ENCODE results near the gene C16orf92. TPM values are rescaled to one million over a fixed set of nuclear protein-coding genes. Genes with fewer than 3 reads are reported as not detected.

Gene C16orf92
- total and polyA plus RNA-seq, 2 of the 13 experiments (the other 11 are each of a cell fraction or from before 2014, with no cell fraction given): not detected

DNA sequence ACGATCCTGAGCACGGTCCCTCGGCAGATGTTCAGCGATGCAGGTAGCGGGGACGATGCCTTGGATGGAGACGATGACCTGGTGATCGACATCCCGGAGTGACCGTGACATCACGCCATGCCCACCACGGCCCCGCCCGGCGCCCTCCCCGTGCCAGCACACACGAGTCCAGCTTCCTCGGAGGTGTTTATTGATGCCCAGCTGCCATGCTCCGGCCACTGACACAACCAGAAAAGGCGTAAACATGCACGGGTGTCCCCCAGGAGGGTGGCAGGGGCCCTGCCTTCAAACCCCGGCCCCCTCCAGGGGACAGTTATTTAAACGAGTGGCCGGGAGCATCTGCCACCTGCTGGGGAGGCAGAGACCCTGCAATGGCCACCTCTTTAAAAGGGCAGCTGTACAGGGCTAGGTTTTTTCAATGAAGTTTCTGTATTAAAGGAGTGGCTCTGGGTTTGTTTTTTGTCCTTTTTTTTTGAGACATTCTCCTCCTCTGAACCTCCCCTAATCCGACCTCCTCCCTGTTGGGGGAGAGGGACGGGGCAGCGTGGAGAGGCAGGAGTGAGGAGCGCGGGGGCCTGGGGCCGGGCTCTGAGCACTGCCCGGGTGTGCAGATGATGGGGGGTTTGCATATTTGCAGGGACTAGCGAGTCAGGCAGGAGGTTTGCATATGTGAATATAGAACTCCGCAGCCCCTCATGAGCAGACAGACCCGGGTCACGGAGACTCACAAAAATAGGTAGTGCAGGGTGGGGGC is 17.5 kb upstream of the C16orf92 start (continued):
- TF ChIP-seq STAT5B (CRISPR knock-in tag; IDR thresholded peaks at IDR 0.05) (no peak), ZBTB7A (CRISPR knock-in tag; IDR thresholded peaks at IDR 0.05) (no peak), ZNF44 (CRISPR knock-in tag; IDR thresholded peaks at IDR 0.05) (0 out of 2 replicates have a peak, but pooled peaks have one; percentile 21), ZNF235 (CRISPR knock-in tag; IDR thresholded peaks at IDR 0.05; ENCODE audit: borderline replicate concordance) (no peak), SAP130 (CRISPR knock-in tag; IDR thresholded peaks at IDR 0.05; ENCODE audit: low read depth) (0 out of 2 replicates have a peak, but pooled peaks have one; percentile 17), EP300 (IDR thresholded peaks at IDR 0.05; ENCODE audit: low read depth in 2 of 2, low read length in 2 of 2) (no peak), EP300 (CRISPR knock-in tag; IDR thresholded peaks at IDR 0.05; ENCODE audit: borderline replicate concordance) (no peak), ZNF614 (CRISPR knock-in tag; IDR thresholded peaks at IDR 0.05; ENCODE audit: borderline replicate concordance) (no peak), ZBTB8A (CRISPR knock-in tag; IDR thresholded peaks at IDR 0.05; ENCODE audit: borderline replicate concordance, low read depth) (no peak), ZNF333 (CRISPR knock-in tag; IDR thresholded peaks at IDR 0.05; ENCODE audit: borderline replicate concordance) (no peak), PHF20 (CRISPR knock-in tag; IDR thresholded peaks at IDR 0.05) (no peak), HOXA3 (CRISPR knock-in tag; IDR thresholded peaks at IDR 0.05) (0 out of 2 replicates have a peak, but pooled peaks have one; percentile 37), ZNF343 (CRISPR knock-in tag; IDR thresholded peaks at IDR 0.05) (no peak), CREM (IDR thresholded peaks at IDR 0.05) (no peak), CREM (CRISPR knock-in tag; IDR thresholded peaks at IDR 0.05) (no peak), KDM2A (CRISPR knock-in tag; IDR thresholded peaks at IDR 0.05; ENCODE audit: borderline replicate concordance, low read depth) (no peak), ZNF354B (CRISPR knock-in tag; IDR thresholded peaks at IDR 0.05) (no peak), ZNF510 (CRISPR knock-in tag; IDR thresholded peaks at IDR 0.05; ENCODE audit: low read depth) (no peak), NFIC (IDR thresholded peaks at IDR 0.05; ENCODE audit: low read length) (no peak), ZNF460 (CRISPR knock-in tag; IDR thresholded peaks at IDR 0.05; ENCODE audit: borderline replicate concordance) (no peak), ISL2 (CRISPR knock-in tag; IDR thresholded peaks at IDR 0.05) (0 out of 2 replicates have a peak, but pooled peaks have one; percentile 33), PITX1 (CRISPR knock-in tag; IDR thresholded peaks at IDR 0.05) (no peak), ZNF329 (CRISPR knock-in tag; IDR thresholded peaks at IDR 0.05; ENCODE audit: low read depth) (no peak), ZBTB38 (CRISPR knock-in tag; IDR thresholded peaks at IDR 0.05) (no peak), ZNF773 (CRISPR knock-in tag; IDR thresholded peaks at IDR 0.05; ENCODE audit: borderline replicate concordance) (no peak)
- TF ChIP-seq, protein P1, sequence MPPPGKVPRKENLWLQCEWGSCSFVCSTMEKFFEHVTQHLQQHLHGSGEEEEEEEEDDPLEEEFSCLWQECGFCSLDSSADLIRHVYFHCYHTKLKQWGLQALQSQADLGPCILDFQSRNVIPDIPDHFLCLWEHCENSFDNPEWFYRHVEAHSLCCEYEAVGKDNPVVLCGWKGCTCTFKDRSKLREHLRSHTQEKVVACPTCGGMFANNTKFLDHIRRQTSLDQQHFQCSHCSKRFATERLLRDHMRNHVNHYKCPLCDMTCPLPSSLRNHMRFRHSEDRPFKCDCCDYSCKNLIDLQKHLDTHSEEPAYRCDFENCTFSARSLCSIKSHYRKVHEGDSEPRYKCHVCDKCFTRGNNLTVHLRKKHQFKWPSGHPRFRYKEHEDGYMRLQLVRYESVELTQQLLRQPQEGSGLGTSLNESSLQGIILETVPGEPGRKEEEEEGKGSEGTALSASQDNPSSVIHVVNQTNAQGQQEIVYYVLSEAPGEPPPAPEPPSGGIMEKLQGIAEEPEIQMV (CRISPR knock-in tag; IDR thresholded peaks at IDR 0.05; ENCODE audit: low read depth): no peak
- TF ChIP-seq, protein P2, sequence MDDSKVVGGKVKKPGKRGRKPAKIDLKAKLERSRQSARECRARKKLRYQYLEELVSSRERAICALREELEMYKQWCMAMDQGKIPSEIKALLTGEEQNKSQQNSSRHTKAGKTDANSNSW (CRISPR knock-in tag; IDR thresholded peaks at IDR 0.05; ENCODE audit: borderline replicate concordance): no peak
- TF ChIP-seq, protein P3, sequence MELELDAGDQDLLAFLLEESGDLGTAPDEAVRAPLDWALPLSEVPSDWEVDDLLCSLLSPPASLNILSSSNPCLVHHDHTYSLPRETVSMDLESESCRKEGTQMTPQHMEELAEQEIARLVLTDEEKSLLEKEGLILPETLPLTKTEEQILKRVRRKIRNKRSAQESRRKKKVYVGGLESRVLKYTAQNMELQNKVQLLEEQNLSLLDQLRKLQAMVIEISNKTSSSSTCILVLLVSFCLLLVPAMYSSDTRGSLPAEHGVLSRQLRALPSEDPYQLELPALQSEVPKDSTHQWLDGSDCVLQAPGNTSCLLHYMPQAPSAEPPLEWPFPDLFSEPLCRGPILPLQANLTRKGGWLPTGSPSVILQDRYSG (CRISPR knock-in tag; IDR thresholded peaks at IDR 0.05): no peak
- TF ChIP-seq, protein P4, sequence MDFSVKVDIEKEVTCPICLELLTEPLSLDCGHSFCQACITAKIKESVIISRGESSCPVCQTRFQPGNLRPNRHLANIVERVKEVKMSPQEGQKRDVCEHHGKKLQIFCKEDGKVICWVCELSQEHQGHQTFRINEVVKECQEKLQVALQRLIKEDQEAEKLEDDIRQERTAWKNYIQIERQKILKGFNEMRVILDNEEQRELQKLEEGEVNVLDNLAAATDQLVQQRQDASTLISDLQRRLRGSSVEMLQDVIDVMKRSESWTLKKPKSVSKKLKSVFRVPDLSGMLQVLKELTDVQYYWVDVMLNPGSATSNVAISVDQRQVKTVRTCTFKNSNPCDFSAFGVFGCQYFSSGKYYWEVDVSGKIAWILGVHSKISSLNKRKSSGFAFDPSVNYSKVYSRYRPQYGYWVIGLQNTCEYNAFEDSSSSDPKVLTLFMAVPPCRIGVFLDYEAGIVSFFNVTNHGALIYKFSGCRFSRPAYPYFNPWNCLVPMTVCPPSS (IDR thresholded peaks at IDR 0.05): no peak
